Cerebellar cortex (tissue), 1 donor: ENCODE data around the gene IFITM10.

ENCODE experiments used
- DNase-seq: peaks from one replicate; pipeline ENCODE4 v3.0.0-alpha.2; 2015; ENCODE audit warnings: low spot score

IFITM10 gene

GRCh38 chr11:1762537-1763302 is 12.3 kb upstream of the IFITM10 start:
- no peak for DNase-seq

- DNase-seq, result no peak
Observed at GRCh38 chr11:1761857-1762536, 11.6 kb upstream of the IFITM10 start.

DNA sequence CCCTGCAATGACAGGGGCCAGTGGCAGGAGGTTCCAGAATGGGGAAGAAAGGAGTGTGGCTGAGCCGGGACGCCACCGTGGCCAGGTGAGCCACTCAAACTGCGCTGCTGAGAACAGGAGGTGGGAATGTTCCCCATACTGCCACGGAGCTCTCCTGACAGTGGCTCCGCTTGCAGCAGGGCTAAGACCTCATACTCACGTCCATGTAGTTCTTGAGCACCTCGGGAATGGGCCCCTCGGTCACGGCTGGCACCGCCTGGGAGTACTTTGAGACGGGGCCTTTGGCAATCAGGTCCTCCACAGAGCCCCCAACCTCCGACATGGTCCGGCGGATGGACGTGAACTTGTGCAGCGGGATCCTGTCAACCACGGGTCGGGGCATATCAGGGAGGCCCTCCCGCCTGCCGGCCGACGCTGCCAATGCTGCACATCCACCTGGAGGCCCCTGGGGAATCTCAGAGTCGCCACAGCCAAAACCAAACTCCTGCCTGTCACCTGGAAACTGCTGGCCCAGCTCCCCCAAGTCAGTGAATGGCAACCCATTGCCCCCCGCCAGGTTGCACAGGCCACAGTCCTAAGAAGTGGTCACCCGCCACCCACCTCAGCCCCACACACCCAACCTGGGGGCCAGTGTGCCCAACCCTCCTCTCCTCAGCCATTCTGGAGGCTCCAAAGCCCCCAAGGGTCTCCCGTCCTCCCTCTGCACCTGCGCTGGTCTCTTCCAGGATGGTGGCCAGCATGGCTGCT is 10.9 kb upstream of the IFITM10 start:
- DNase-seq, result no peak

DNA sequence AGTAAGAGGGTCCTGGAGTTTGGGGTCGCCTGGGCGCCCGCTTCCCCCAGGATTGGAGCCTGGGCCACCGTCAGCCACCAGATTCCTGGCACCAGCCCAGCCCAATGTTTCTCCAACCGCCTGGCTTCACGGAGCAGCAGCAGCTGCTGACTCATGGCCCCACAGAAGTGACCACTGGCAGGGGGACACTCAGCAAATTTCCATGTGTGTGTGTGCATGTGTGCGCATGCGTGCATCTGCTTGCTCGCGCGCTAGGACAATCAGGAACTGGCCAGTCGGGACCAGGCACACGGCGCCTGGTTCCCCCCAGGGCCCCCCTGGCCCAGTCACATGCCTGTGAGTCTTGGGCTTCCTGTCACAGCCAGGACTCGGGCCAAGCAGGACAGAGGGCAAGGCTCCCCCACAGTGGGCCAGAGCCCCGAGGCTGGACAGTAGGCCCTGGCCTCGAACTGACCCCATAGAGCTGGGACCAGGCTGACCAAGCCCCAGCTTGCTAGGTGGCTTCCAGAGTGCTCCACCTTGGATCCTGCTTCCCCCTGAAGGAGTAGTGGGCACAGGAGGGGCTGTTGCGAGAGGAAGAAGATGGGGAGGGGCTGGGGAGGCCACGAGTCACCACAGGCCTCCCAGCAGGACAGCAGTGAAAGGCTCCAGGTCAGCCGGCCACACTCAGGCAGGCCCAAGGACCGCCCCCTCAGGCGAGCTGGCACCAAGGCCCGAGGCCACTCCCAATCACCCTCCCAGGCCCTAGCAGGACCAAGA is 10.1 kb upstream of the IFITM10 start:
- no peak for DNase-seq

DNA sequence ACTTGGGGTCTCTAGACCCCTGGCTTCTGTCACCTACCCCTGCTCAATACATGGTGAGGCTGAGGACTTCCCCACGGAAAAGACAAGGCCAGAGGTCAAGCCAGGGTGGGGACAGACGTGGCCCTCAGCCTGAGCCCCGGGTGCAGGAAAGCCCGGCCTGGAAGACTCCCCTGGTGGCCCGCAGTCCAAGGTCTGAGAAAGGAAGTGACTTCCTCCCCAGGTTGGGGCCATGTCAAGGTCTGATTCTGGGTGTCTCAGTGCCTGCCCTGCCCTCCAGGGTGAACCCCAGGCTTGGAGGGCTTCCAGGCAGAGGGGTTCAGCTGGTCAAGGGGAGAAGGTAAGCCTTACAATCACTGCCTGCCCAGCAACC is 9.4 kb upstream of the IFITM10 start:
- DNase-seq, result no peak

- DNase-seq, result no peak
Observed at GRCh38 chr11:1759151-1759850, 8.9 kb upstream of the IFITM10 start.

GRCh38 chr11:1758611-1759150 is 8.3 kb upstream of the IFITM10 start:
- DNase-seq, result no peak

DNA sequence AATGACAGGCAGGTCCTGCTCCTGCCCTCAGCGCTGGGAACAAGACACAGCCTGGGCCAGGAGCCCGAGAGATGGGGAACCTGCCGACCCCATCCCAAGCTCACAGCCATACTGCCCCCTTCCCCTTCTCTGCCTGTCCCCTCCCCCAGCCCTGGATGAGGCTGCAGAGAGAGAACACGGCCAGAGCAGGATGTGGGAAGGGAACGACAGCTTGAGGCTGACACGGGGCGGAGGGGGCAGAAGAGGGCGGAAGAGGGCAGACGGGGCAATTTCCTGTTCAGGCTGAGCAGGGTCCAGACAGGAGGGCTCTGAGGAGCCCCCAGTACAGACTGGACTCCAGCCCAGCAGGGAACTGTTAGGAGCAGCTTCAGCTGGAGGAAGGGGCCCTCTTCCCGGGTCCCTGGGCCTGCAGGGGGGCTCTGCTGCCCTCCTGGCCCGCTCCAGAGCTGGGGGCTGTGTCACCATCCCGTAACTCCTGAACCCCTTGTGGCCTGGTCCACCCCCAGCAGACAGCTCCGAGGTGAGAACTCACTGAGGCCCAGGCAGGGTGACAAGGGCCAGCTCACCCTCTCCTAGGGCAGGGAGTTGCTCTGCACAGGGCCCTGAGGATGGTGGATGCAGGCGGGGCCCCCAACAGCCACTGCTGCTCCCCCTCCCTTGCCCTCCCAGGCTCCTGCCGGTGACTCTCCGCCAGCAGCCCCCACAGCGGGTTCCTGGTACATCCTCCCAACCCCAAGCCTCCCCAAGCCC is 7.6 kb upstream of the IFITM10 start:
- no peak for DNase-seq

DNA sequence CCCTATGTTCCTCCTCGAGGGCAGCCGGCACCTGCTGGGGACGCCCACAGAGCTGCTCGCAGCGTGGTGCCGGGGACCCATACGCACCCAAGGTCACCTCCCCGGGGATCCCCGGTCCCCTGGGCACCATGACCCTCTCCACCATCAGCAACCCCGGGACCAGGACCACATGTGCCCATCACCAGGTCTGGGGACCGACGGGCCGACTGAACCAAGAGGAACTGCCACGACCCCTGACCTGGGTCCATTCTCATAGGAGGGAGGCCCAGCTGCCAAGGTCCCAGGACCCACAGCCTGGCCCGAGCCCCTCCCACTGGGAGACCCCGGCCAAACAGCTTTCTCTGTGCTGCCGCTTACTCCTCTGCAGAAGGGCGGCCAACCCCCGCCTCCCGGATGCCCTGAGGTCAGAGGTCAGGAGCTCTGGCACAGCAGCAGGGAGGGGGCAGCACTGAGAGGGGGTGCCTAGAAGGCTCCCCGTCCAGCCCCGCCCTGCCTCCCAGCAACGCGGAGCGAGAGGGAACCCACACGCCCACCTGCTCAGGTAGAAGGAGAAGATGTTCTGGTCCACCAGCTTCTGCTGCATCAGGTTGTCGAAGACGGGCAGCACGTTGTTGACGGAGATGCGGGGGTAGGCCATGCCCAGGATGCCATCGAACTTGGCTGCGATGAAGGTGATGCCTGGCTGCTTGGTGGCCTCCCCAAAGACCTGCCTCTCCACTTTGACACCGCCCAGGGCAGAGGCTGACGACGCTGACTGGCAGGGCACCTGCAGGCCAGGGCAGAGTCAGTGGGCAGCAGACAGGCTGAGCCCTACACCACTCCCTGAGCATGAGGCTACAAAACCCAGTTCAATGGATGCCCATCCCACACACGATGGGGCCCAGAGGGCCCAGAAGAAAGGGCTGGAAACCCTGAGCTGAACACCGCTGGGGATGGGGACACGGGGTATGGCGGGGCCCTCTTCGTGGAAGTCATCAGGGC is 6.7 kb upstream of the IFITM10 start:
- DNase-seq, result no peak

GRCh38 chr11:1755692-1756561 is 5.5 kb upstream of the IFITM10 start:
- DNase-seq, result peak; percentile 60

DNA sequence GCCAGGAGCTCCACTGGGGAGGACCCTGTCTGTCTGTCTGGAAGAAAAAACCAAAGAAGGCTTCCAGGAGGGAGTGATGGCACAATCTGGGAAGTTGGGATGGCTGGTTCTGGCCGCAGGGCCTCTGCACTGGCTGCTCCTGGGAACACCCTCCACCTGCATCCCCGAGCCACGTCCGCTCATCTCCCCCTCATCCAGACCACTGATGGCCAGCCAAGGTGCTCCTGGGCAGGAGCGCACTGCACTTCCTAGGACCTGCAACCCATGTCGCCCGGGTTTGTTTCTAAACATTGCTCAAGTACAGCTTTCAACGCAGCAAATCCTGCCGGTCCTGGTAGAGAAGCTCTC is 4.9 kb upstream of the IFITM10 start:
- DNase-seq, result no peak

GRCh38 chr11:1754376-1755150 is 4.2 kb upstream of the IFITM10 start:
- DNase-seq, result no peak

- DNase-seq, result no peak
Observed at GRCh38 chr11:1753929-1754305, 3.5 kb upstream of the IFITM10 start.

DNA sequence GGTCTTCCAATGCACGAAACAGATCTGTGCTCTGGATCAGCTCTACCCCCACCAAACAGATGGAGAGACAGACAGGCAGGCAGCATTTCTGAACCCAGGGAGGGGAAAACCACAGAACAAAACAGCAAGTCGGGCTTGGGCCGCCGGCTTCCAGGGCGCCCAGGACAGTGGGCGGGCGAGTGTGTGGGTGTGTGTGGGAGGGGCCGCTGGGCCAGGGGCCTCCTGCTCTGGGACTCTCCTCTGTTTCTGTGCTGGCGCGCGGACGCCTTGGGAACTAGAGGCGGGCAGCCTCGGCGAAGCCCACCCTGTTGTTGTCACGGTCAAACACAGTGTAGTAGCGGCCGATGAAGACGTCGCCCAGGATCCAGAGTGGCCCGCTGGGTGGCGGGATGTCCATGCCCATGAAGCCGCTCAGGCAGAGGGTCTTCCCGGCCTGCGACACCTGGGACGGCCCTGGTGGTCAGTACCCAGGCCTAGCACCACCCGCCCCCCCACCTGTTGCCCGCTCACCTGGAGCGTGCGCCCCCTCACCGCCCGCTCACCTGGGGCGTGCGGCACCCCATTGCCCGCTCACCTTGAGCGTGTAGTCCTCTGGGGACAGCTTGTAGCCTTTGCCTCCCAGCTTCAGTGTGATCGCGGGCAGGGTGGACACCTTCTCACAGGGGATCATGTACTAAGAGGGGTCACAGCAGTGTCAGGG is 3.0 kb upstream of the IFITM10 start:
- DNase-seq, result no peak

DNA sequence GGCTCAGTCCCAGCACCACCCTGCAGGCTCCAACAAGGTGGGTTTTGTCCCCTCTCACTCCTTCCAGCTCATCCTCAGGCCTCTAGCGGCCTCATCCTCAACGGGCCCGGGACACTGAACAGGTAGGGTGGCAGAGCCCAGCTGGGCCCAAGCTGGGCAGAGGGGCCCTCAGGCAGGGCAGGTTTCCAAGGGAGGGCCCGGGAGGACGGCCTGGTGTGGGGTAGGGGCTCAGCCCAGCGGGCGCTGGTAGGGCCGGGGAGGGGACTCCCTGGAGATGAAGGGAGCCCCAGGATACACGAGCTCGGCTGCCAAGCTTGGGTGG is 2.5 kb upstream of the IFITM10 start:
- DNase-seq, result no peak

DNA sequence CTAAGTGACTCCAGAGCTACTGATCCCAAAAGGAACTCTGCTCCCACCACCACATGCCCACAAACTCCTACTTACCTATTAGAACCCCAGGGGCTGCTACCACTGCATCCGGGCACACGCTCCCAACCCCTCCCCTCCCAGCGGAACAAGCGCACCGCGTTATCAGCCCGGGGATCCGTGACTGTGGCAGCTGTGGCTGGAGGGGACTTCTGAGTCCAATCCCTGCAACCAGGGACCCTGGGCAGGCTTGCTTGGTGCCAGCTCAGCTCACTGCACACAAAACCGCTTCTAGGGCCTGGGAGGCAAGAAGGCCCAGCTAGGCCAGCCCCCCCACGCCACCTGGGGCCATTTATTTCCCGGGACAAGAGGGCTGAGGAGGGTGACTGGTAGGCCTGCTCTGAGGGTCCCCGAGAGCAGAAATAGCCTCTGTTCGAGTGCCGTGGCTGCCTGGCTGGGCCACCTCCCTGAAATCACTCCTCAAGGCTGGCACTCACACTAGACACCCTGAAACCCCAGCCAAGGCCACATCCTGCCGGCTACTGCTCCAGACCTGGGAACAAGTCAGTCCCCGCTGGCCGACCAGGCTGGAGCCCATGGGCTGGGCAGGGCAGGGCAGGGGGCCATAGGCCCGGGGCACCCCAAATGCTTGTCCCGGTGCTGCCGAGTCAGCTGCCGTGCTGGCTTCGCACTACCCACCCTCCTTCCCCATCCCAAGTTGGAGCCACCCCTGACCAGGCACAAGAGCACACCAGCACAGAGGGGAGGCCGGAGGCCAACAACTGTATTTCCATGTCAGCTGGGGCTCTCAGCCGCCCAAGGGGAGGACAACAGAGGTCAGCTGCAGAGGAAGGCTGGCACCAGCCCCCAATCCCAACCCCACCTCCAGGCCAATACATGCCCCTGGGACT is 1.9 kb upstream of the IFITM10 start:
- no peak for DNase-seq
